H1 (cell line): Measurements from ENCODE around the gene RELB.

Experiments
- EZH2 ChIP-seq: fragments of 200-600 bp; sonication (generic); IDR thresholded peaks from 2 replicates; pipeline ENCODE4 v1.7.1; 2012; ENCODE audit warnings: low read depth, mild to moderate bottlenecking, moderate library complexity, low read length, inconsistent platforms; ENCODE audit not compliant: severe bottlenecking
- KDM4A ChIP-seq: IDR thresholded peaks from one replicate; pipeline ENCODE4 v1.7.1; 2012; ENCODE audit warnings: low read depth, mild to moderate bottlenecking, moderate library complexity, low read length, inconsistent platforms; ENCODE audit not compliant: severe bottlenecking
- KDM5A ChIP-seq: fragments of 200-600 bp; IDR thresholded peaks from 2 replicates; pipeline ENCODE4 v1.7.1; 2012; ENCODE audit warnings: mild to moderate bottlenecking, low read length, inconsistent platforms, mixed read lengths
- TF ChIP-seq, protein P1 (sequence below), 3 experiments: IDR thresholded peaks; 1 replicate in 2 of 3; 2 replicates in 1 of 3; pipeline versions ENCODE4 v1.5.1 to v1.6.1; 2011; ENCODE audit warnings: low read length in 3 of 3, mild to moderate bottlenecking in 3 of 3, inconsistent platforms in 2 of 3, low read depth in 1 of 3, moderate library complexity in 1 of 3; ENCODE audit not compliant: insufficient read depth in 1 of 3; ENCODE audit errors: control extremely low read depth in 1 of 3

DNA sequence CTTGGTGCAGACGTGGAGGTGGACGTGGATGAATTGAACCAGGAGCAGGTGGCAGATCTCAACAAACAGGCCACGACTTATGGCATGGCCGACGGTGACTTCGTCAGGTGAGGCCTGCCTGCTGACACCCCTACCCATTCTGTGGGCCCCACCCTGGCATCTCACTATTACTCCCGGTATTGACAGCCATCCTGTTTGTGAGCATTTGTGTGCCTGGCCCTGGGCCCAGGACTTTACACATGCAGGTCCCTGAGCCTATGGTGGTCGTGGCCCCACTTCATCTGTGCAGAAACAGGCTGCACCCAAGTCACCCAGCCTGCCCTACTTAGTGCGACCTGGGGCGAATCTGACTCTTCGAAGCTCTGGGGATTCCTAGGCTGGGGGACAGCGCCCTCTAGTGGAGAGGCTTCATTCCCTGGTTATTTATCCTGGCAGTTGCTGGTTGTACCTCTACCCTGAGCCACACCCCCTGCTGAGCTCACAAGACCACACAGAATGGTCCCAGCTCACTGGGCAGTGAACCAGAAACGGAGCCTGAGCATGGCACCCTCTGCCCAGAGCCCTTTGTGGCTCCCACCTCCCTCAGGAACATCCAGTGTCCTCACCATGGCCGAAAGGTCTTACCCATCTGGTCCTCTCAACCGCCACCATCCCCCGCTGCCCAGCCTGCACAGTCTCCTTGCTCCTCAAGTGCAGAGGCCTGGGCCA is 58.1 kb downstream of the RELB start:
- TF ChIP-seq KDM4A, result no peak
- no peak for TF ChIP-seq EZH2
- TF ChIP-seq, protein P1, sequence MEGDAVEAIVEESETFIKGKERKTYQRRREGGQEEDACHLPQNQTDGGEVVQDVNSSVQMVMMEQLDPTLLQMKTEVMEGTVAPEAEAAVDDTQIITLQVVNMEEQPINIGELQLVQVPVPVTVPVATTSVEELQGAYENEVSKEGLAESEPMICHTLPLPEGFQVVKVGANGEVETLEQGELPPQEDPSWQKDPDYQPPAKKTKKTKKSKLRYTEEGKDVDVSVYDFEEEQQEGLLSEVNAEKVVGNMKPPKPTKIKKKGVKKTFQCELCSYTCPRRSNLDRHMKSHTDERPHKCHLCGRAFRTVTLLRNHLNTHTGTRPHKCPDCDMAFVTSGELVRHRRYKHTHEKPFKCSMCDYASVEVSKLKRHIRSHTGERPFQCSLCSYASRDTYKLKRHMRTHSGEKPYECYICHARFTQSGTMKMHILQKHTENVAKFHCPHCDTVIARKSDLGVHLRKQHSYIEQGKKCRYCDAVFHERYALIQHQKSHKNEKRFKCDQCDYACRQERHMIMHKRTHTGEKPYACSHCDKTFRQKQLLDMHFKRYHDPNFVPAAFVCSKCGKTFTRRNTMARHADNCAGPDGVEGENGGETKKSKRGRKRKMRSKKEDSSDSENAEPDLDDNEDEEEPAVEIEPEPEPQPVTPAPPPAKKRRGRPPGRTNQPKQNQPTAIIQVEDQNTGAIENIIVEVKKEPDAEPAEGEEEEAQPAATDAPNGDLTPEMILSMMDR (IDR thresholded peaks at IDR 0.05; ENCODE audit: control extremely low read depth in 1 of 3, insufficient read depth in 1 of 3, low read depth in 1 of 3, low read length in 3 of 3), result peak; percentile 84 to 95 (median 94)
- no peak for TF ChIP-seq KDM5A
